NCI-H2081 (cell line): ENCODE data around the gene QPCTL.

Source experiments
- DNase-seq, 2 experiments: peaks; one replicate each; lab custom pipeline; 2025; lab: John Stamatoyannopoulos, UW

QPCTL gene

DNA sequence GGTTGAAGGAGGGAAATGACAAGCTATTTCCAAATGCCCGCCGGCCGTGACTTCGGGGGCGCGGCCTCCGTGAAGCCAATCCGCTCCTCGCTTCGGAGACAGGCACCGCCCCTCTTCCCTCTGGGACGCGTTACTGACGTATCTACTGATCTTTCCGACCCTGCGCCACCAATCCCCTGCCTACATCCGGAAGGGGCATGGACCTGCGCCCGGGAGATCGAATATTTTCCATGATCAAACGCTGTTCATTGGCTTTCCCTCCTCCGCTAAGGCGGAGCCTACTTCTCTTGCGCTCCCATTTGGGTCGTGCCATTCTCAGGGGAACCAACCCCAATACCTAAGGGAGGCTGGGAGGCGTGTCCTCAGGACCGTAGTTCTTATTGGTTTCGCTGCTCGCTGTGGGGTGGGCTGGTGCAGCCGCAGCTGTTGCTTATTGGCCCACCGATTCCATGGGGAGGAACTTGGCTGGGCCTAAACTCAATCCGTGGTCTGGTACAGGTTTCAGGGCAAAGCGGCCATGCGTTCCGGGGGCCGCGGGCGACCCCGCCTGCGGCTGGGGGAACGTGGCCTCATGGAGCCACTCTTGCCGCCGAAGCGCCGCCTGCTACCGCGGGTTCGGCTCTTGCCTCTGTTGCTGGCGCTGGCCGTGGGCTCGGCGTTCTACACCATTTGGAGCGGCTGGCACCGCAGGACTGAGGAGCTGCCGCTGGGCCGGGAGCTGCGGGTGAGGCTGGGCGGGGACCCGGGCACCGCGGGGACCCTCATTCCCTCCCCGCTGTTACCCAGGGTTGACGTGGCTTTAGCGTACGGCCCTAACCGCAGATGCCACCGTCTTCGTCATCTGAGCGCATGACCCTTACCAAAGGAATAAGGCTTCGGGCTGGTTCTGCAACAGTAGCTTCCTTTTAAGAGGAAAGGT lies at the start of gene QPCTL:
QPCTL (plus strand) TSS at position 480 of the 919 bp plus-strand sequence; CDS start at position 518, 38 bp downstream.
- peak; percentile 100 for DNase-seq

DNA sequence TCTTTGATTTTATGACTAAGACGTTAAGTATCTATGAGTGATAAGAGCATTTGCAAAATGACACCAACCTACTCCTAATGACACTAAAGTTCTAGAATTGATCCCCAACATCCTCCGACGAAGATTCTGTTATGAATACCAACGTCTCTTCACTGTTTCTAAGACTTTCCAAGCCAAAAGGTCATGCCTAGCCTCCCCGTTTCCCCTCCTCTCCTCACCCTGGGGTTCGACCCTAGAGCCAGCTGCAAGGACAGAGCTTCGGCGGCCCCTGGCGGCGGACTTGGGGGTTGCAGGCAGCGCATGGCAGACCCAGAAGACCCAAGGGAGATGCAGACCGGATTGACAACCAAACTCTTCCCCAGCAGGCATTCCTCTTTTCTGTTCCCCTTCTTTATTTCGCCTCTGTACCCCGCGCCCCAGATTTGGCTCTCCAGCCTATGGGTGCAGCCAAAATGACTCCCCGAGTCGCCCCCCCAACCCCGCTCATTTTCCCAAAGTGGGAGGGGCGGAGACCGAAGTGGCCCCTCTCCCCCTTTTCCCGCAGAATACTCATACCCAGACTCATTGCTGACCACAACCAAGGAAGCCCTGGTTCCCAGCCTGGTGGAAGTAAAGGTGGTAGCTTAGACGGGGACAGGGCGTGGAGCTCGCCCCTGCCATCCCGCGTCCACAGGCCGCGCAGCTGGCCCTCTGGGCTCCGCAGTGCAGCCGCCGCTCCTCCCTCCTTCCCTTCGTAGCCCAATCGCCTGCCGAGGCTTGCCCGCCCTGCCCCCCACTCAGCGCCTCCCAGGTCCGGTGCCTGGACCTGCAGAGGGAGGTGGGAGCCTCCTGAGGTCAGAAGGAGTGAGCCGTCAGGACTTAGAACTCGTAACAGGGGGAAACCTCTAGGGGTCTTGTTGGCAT lies 49.2 kb upstream of the QPCTL start:
- DNase-seq, result peak; percentile 71 to 76

DNA sequence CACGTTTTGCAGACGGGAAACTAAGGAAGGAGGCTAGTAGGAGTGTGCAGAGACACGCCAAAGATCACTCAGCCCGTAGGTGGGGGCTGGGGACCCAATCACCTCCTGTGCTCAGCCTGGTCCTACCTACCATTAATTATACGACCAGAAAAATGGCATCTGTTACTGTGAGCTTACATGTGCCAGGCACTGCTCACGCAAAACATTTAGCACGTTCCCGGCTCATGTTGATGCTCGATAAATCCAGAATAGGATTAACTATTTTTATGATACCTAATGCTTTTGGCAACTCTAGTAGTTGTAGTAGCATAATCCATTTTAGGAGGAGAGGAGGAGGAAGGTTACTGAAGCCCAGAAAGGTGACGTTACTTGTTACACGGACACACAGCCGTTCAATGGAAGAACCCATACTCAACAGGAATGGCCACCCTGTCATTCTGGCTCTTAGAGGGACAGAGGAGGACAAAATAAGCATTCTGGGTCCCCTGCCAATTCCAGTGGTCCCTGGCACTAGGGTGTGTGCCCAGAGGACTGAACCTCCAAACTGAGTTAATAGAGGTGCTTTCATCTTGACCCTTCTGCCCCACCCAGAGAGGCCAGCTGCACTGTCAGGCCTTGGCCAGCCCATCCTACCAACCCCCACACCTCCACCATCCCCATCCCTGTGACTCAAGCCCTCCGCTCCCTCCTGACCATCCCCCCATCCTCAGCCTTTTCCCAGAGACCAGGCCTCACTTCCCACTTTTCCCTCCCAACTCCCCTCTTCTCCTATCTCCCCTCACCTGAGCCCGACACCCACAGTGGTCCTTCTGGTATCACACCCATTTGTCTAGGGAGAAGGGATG lies 48.3 kb upstream of the QPCTL start:
- DNase-seq, result no peak

DNA sequence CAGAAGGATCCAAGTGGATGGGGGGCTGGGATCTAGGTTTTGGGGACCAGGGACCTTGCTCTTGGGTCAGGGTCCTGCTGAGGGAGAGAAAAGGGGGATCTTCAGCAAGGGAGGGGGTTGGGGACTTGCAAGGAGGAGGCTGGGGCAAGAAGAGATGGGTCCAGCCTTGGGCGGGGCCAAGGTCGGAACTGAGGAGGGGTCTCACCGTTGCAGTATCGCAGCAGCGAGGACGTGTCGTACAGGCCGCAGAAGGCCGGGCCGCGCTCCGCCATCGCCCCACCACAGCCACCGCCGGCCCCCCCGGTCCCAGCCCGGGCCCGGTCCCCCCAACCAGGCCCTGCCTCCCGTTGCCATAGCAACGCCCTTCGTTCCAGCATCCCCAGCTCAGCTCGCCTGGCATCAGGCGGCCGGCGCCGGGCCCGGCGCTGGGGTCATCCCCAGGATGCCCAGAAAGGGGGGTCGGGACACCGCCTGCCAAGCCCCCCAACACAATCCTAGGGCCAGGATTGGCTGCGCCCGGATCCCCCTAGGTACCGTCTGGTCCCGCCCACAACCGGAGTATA lies 47.3 kb upstream of the QPCTL start:
- DNase-seq, result peak in 1 of 2 experiments; percentile 56

DNA sequence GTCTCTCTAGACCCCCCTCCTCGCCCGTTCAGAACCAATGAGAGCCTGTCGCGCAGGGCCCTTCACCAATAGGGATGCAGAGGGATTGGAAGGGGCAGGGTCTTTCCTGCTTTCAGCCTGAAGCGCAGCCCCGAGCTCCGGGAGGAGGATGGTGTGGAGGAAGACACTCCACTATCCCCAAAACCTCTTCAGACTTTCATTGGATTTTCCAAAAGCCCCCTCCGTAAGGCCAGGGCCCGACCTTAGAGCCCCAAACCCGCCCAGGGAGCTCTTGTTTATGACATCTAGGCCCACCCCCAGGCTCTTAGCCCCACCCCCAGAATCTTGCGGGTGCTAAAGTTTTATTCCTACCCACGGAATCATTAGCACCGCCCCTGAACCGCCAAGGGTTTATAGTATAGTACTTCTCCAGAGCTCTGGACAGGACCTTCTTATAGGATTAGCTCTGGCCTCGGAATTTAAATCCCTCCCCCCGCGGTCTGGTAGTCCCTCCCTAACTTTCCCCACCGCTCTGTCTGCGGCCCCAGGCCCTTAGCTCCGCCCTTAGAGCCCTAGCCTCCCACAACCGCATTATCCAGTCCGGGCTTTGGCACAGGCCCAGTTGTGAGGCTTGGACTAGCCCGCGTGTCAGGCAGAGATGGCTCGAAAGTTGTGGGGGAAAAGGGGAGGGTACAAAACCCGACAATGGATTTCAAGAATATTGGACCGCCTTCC lies 46.7 kb upstream of the QPCTL start:
- DNase-seq, result peak; percentile 78 to 88

DNA sequence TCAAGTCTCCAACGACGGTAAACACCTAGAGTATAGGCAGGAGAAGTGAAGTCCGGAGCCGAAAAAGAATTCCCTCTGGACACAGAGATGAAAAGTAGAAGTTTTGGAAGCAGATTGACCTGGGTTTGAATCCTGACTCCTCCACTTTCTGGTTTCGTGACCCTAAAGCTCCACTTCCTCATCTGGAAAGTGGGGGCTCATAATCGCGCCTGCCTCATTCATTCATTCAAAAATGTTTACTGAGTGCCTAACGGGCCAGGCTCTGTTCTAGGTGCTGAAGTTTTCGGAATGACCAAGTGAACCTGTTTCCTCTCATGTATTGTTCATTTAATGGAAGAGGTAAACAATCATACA lies 46.1 kb upstream of the QPCTL start:
- DNase-seq, result no peak

DNA sequence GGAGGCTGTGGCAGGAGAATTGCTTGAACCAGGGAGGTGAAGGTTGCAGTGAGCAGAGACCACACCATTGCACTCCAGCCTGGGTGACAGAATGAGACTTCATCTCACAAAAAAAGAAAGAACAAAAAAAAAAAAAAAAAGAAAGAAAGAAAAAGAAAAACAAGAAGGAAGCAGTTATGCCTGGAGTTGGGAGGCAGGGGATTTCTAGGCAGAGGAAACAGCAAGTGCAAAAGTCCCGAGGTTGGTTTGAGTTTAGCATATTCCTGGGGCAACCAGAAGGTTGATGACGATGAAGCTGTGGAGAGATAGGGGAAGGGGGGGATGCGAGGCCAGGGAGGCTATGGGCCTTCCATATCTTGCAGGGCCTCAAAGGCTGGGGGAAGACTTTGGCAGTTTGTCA lies 41.7 kb upstream of the QPCTL start:
- no peak for DNase-seq

DNA sequence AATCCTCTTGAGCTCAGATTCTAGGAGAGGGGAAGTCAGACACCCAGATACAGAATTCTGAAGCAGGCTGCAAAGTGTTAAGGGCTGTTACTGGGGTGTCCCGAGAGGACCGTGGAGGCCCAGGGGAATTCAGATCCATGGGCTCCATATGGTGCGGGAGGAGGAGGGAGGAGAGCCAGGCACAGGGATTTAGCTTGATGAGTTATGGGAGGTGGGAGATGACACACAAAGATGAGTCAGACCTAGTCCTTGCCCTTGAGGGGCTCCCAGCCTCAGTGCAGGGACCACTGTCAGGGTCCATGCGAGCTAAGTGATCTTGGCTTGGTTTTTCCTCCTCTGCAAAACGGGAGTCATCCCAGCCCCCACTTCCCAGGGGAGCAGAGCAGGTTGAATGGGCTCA lies 38.8 kb upstream of the QPCTL start:
- no peak for DNase-seq

DNA sequence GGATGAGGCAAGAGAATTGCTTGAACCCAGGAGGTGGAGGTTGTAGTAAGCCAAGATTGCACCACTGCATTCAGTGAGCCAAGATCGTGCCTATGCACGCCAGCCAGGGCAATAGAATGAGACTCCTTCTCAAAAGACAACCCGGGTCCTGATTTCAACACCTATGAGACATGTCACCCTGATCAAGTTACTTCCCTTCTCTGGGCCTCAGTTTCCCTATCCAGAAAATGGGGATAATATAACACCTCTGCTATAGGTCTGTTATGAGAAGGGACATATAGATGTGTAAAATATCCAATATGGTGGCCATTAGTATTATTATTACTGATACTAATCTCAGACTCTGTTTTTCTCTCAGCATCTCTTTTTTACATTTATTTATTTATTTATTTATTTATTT lies 37.4 kb upstream of the QPCTL start:
- DNase-seq, result no peak

DNA sequence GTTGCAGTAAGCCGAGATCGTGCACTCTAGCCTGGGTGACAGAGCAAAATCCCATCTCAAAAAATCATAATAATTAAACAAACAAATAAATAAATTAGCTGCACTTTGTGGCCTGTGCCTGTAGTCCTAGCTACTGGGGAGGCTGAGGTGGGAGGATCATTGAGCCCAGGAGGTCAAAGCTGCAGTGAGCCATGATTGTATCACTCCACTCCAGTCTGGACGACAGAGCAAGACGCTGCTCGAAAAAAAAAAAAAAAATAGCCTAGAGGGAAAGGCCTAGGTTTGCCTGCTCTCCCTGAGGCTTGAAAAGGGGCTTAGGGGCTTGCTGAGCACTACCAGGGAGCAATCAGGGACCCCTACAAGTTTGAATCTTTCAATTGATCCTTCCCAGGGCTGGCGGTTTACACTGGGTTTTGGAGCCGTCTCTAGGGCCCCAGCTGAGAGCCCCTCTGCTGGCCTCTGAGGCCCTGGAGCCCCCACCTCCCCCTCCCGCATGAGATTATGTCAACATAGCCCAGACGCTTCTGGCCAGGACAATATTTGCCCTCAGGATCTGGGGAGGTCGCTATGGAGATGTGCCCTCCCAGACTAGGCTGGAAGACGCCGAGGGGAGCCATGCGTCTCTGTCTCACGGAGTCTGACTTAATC lies 34.8 kb upstream of the QPCTL start:
- DNase-seq, result no peak

DNA sequence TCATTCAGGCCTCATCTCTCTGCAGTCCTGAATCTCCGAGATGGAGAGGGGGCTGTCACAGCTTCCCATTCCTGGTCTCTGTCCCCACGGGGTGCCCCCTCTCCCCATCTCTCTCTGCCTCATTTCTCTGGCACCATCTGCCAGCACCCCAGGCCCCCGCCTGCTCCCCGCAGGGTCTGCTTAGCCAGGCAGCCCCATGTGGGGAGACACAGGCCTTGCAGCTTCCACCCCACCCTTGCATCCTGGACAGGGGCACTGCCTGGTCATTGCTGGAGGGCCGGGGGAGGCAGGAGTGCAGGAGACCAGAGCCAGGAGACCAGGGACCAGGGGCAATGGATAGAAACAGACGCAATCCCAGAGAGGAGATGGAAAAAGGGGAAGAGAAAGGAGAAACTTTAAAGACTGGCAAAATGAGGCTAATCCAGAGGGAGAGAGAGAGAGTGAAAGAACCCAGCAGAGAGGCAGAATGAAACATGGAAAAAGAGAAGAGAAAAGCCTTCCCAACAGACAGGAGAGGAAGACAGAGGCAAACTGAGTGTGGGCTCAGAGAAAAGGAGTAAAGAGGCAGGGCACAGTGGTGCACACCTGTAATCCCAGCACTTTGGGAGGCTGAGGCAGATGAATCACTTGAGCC lies 33.3 kb upstream of the QPCTL start:
- no peak for DNase-seq

DNA sequence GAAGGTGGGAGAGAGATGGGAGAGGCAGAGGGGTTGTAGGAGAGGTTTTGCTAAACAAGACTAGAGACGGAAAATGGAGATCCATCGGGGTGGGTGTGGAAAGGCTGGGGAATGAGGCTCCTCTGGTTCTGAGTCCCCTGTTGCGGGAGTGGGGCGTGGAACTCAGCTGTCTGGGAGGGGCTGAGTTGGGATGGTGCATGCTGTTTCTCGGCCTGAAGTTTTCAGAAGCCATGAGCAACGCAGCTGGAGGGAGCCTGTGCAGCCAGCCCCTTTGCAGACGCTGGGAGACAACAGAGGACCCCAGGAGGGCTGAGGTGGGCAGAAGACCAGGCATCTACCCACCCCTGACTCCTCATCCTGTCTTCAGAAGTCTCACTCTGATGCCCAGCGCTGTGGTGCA lies 31.8 kb upstream of the QPCTL start:
- no peak for DNase-seq

DNA sequence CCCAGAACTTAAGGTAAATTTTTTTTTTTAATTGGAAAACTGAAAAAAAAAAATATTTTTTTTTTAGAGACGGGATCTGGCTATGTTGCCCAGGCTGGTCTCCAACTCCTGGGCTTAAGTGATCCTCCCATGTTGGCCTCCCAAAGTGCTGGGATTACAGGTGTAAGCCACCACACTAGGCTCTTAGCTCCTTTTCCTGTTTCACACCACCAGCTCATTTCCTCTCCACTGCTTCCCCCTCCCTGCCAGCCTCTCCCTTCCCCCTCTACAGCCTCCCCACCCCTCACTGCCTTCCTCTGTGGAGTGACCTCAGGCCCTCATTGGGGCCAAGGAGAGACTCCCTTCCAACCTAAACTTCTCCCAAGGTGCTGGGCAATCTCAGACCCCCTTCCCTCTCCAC lies 28.7 kb upstream of the QPCTL start:
- no peak for DNase-seq

DNA sequence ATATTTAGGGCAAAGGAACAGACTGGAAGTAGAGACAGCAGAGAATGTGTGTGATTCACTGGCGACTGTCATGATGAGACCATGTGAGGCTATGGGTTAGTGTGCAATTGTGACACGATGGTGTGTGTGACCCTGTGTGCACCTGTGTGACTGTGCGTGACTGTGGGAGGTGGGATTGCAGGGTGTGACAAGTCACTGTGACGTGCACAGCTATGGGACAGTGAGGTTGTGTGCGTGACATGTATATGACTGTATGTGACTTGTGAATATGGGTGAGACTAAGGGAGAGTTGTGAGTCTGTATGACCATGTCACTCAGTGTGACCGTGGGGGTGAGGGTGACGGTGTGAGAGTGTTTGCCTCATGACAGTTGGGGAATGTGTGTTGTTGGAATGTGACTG lies 27.9 kb upstream of the QPCTL start:
- no peak for DNase-seq

DNA sequence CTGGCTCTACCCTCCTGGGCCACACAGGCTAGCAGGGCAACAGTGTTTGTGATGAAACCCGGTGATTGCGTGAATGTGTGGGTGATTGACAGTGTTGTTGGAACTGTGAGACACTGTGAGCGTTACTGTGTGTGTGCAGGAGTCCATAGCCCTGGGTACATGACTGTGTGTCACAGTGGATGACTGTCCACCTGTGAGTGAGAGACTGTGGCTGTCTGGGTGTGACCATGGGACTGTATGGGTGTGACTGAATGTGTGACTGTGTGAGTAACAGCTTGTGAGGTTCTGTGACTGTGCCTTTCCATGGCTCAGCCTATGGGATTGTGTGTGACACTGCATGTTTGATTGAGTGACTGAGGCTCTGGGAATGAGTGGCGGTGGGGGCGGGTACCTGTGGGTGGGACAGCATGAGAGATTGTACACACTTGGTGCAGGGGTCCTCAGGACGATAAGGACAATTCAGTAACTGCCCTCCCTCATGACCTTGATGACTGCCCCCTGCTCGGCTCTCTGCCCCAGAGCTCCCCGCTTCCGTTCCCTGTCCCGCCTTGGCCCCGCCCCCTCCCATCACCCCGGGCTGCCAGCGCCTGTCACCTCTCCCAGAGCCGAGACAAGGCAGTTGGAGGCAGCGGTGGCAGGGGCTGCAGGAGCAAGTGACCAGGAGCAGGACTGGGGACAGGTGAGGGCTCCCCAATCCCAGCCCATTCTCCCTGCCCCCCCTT lies 24.7 kb upstream of the QPCTL start, which contains the start of gene GIPR:
GIPR (plus strand) TSS at position 602 of the 722 bp plus-strand sequence. CDS start 1,300 bp downstream, outside the sequence.
- DNase-seq, result no peak

DNA sequence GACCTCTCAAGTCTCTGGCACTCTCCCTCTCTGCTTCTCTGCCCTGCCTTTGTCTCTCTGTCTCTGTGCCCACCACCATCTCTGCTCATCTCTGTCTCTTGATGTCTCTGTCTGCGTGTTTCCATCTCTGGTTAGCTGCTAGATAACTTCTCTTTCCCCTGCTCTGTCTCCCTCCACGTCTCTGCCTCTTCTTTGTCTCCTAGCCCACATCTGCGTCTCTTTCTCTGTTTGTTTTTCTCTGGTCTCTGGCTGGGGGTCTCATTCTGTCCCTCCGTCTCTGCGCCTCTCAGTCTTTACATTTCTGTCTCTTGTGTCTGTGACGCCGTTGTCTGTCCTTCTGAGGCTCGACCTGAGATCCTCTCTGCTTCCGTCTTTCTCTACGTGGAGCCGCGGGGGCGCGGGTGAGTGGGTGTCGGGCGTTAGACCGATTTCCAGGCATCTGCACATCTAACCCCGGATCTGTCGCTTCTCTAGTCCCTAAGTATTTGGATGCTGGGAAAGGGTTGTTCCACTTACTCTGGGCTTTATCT lies 24.1 kb upstream of the QPCTL start:
- no peak for DNase-seq

DNA sequence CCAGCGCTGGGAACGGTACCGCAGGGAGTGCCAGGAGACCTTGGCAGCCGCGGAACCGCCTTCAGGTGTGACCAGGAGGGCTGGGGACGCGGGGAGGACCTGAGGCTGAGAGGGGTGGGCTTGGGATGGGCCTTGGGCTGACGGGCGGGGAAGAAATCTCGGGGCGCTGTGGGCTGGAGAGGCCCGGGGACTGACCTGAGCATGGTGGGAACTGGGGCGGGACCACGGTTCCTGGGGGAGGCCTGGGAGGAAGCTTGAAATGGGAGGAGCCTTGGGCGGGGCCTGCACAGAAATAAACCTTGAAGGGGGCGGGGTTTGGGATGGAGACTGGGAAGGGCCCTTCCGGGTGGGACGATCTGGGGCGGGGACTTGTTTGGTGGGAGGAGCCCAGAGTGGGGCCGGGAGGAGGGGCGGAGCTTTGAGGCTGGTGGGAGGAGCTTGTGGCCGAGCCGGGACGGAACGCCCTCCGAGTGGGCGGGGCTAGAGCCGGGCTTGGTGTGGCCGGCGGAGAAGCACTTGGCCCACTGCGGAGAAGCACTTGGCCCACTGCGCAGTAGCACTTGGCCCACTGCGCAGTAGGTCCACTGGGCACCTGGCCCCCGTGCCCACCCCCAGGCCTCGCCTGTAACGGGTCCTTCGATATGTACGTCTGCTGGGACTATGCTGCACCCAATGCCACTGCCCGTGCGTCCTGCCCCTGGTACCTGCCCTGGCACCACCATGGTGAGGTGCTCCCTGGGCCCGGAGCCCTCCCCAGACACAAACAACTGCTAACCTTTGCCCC lies 21.6 kb upstream of the QPCTL start:
- peak; percentile 22 to 70 for DNase-seq

DNA sequence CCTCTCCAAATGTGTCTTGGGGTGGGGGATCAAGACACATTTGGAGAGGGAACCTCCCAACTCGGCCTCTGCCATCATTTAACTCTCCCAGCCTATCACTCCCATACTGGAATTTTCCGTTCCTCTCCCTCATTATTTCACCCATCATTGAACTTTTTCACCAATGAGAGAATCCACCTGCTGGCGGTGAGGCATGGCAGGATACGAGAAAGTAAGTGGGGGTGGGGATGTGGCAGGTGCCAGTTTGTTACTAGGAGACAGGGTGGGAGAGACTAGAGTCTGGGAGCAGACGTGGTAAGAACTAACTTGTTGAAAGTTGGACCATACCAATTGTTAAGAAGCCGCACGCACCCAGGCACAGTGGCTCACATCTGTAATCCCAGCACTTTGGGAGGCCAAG lies 17.5 kb upstream of the QPCTL start:
- DNase-seq, result no peak
